Stomach (tissue), 9 donors: ENCODE results near the gene RAI14. TPM values are rescaled to one million over a fixed set of nuclear protein-coding genes. Genes with fewer than 3 reads are reported as not detected.

Experiments
- DNase-seq, 2 donors: peaks; one replicate each; pipeline versions ENCODE4 v3.0.0 to v3.0.0-alpha.2; 2013 to 2019
- H3K27ac ChIP-seq, 5 donors: fragments of 200-600 bp in 4 of 5; sonication (generic) in 4 of 5; one replicate each; pipeline ENCODE4 v1.5.1; 2013 to 2019; ENCODE audit warnings: mild to moderate bottlenecking in 1 of 5, moderate library complexity in 1 of 5
- H3K27me3 ChIP-seq, 3 donors: fragments of 200-600 bp; sonication (generic); one replicate each; pipeline ENCODE4 v1.5.1; 2017 to 2019; ENCODE audit warnings: mixed run types in 1 of 3
- H3K36me3 ChIP-seq, 4 donors: fragments of 200-600 bp; sonication (generic); 1 replicate in 3 of 4; 2 replicates in 1 of 4; pipeline ENCODE4 v1.5.1; 2016 to 2019
- H3K4me1 ChIP-seq, 4 donors: fragments of 200-600 bp; sonication (generic); one replicate each; pipeline ENCODE4 v1.5.1; 2016 to 2019
- H3K4me3 ChIP-seq, 4 donors: fragments of 200-600 bp; sonication (generic) in 3 of 4; one replicate each; pipeline ENCODE4 v1.5.1; 2016 to 2019; ENCODE audit warnings: mild to moderate bottlenecking in 1 of 4
- H3K9me3 ChIP-seq, 4 donors: fragments of 200-600 bp; sonication (generic); one replicate each; pipeline ENCODE4 v1.5.1; 2016 to 2019
- CTCF ChIP-seq, 7 experiments: fragments of 450-650 bp in 4 of 7; fragments of 200-600 bp in 3 of 7; sonication (generic) in 3 of 7; IDR thresholded peaks; one replicate each; pipeline ENCODE4 v1.5.1; 2016 to 2019; ENCODE audit warnings: antibody characterized with exemption in 7 of 7, control low read depth in 2 of 7, mild to moderate bottlenecking in 1 of 7
- EP300 ChIP-seq: sonication (generic); formaldehyde crosslinking; IDR thresholded peaks from one replicate; pipeline ENCODE4 v1.6.1; 2017; ENCODE audit warnings: antibody characterized with exemption
- POLR2A ChIP-seq, 4 donors: fragments of 450-650 bp; IDR thresholded peaks; one replicate each; pipeline ENCODE4 v1.6.1; 2016; ENCODE audit warnings: antibody characterized with exemption in 4 of 4, control low read depth in 2 of 4, mild to moderate bottlenecking in 1 of 4, moderate library complexity in 1 of 4
- POLR2AphosphoS5 ChIP-seq, 3 donors: sonication (generic); formaldehyde crosslinking; IDR thresholded peaks; one replicate each; pipeline ENCODE4 v1.6.1; 2016; ENCODE audit warnings: antibody characterized with exemption in 3 of 3
- WGBS, 5 donors: extraction: QIAGEN DNeasy Blood & Tissue Kit in 3 of 5; methylation state at CpG; one replicate each; pipeline versions ENCODE4 v1.1.5 to v1.1.7; 2013 to 2018; 5-methylcytosine and 5-hydroxymethylcytosine counted together
- intact Hi-C: fragments of 100-400 bp; cut with DNase I; formaldehyde crosslinking; loops from one replicate; pipeline ENCODE4 v1.15.1; 2023; ENCODE audit warnings: low total_unique reads
- polyA plus RNA-seq, 3 donors: library from polyadenylated mRNA; stranded (reverse); fragments of 200-250 nt; gene quantifications; one replicate each; pipeline ENCODE4 v1.2.3, GENCODE V29; 2013
- total RNA-seq, 5 donors: library from RNA; depleted of rRNA; stranded (reverse); fragments of >200 nt; gene quantifications; one replicate each; pipeline versions ENCODE4 v1.1.0 to v1.2.3, GENCODE V29; 2014 to 2016
- donor health status: healthy with polysubstance abuse.
- donor health status: Bipolar disorder and iron deficiency.
- donor health status: healthy.

The RAI14 gene
- total and polyA plus RNA-seq, 8 donors = 5.1 to 62.4 (median 24.1) TPM

GRCh38 chr5:34610546-34610945 is 45.6 kb upstream of the RAI14 start:
- no peak for DNase-seq
- no peaks in the 10 kb centered on the region for H3K27me3 ChIP-seq
- H3K36me3 ChIP-seq = no peaks in the 10 kb centered on the region
- intact Hi-C loops = no loop called here
- peaks cover 0 to 17% (median 0%) of the 10 kb centered on the region in 4 donors for H3K4me1 ChIP-seq
- no peak overlapping the region for H3K27ac ChIP-seq
- no peak overlapping the region for H3K4me3 ChIP-seq
- no peak for TF ChIP-seq POLR2AphosphoS5 (IDR thresholded peaks at IDR 0.05)
- no peak for TF ChIP-seq POLR2A (IDR thresholded peaks at IDR 0.05)
- no peak for TF ChIP-seq CTCF (IDR thresholded peaks at IDR 0.05)
- no peak for TF ChIP-seq EP300
- no peaks in the 10 kb centered on the region for H3K9me3 ChIP-seq

- H3K4me1 ChIP-seq = peaks cover 0 to 17% (median 0%) of the 10 kb centered on the region in 4 donors
- DNase-seq = no peak
- WGBS, 5 donors = 92 to 94% (median 93%) methylated on average over 9 of the region's 9 CpGs
- no peaks in the 10 kb centered on the region for H3K36me3 ChIP-seq
- TF ChIP-seq POLR2AphosphoS5 (IDR thresholded peaks at IDR 0.05) = no peak
- TF ChIP-seq POLR2A (IDR thresholded peaks at IDR 0.05) = no peak
- no peak for TF ChIP-seq EP300
- TF ChIP-seq CTCF (IDR thresholded peaks at IDR 0.05) = no peak
- intact Hi-C loops = no loop called here
- H3K9me3 ChIP-seq = no peaks in the 10 kb centered on the region
- H3K4me3 ChIP-seq = no peak overlapping the region
- no peaks in the 10 kb centered on the region for H3K27me3 ChIP-seq
- H3K27ac ChIP-seq = no peak overlapping the region
Observed at GRCh38 chr5:34611464-34612415, 44.4 kb upstream of the RAI14 start.

GRCh38 chr5:34616651-34617050 is 39.5 kb upstream of the RAI14 start:
- no peaks in the 10 kb centered on the region for H3K36me3 ChIP-seq
- no peak overlapping the region for H3K27ac ChIP-seq

More at GRCh38 chr5:34616651-34617050, 39.5 kb upstream of the RAI14 start:
- 94 to 97% (median 95%) methylated on average over 1 of the region's 1 CpG for WGBS, 5 donors
- Histone ChIP-seq H3K4me3 (no peak overlapping the region), H3K4me1 (no peaks in the 10 kb centered on the region), H3K9me3 (no peaks in the 10 kb centered on the region), H3K27me3 (no peaks in the 10 kb centered on the region)
- no peak for DNase-seq
- TF ChIP-seq CTCF (IDR thresholded peaks at IDR 0.05) (no peak), POLR2A (IDR thresholded peaks at IDR 0.05) (no peak), POLR2AphosphoS5 (IDR thresholded peaks at IDR 0.05) (no peak), EP300 (no peak)
- intact Hi-C loops = no loop called here
